NCI-H2171 treated with DMSO at 0.1 percent for 48 hours (cell line): Measurements from ENCODE around the gene CTNNA2.

Experiments used
- DNase-seq: peaks from one replicate; lab custom pipeline; 2025; lab: John Stamatoyannopoulos, UW

The CTNNA2 gene

DNA sequence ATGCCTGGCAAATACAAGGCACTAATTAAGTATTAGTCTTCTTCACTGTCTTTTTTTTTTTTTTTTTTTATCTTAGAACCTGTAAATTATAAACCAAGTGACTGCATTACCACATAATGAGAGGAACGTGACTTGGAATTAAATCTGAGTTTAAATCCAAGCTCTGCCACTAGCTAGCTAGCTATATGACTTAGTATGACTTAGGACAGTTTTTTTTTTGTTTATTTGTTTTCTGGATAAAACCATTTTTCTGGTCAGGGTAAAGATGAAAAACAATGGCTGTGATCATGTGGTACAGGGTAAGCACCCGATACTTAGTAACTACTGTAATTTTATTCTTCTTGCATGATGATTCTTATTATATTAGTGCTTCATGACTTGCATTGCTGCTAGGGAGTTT, 983.5 kb downstream of the CTNNA2 start:
- no peak for DNase-seq

GRCh38 chr2:80496775-80497174, 983.9 kb downstream of the CTNNA2 start:
- DNase-seq, result no peak

DNA sequence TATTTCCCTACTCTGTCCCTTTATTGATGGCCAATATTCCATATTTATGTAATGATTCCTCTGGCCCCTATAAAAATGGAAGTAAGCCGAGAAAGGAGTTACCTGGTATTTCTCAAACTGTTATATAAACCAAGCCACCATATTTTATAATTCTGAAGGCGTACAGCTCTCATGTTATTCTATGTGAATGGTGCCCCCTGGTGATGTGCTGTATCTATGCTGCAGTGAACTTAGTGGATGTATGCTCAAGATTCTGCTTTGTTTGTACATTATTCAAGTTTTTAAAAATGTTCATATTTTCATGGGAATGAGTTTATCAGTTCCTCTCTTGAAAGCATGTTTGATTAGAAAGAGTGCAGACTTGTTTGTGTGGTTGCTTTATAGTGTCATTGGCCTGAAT, 986.2 kb downstream of the CTNNA2 start:
- DNase-seq, result peak; percentile 72

DNA sequence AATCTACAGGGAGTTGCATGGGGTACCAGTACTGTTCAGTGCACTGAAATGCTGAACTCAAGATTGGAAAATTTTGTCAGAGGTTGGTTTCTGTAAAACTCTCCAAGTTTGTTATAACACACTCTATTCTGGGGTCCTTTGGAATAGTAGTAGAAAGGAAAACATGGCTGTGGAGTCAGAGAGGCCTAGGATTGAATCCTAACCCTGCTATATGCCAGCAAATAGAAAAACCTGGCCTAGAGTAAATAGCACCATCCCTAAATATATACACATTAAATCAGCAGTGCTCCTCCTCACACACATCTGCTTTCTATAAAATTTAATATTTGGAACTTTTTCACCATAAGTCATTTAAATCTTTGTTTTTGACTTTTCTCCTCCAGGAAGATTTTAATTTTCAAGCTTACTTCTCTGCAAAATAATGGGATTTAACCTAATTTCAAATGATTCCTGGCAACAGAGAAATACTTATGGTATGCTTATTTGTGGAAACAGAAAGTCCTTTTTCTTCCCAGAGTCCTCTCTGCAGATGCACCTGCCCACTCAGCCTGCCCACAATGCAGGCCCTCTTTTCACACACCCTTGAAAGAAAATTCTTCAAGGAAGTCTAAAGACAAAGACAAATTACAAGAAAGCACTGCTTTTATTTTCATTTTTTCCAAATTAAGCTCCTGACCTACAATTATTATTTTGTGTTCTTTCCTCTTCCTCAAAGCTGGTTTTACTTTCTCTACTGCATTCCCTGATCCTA, 989.2 kb downstream of the CTNNA2 start:
- DNase-seq, result no peak

GRCh38 chr2:80506563-80506962, 993.7 kb downstream of the CTNNA2 start:
- DNase-seq, result no peak

GRCh38 chr2:80510716-80511115, 997.9 kb downstream of the CTNNA2 start:
- DNase-seq, result no peak

- no peak for DNase-seq
Observed at GRCh38 chr2:80515964-80516363, 1003.1 kb downstream of the CTNNA2 start.

- DNase-seq, result no peak
Observed at GRCh38 chr2:80517316-80517715, 1004.5 kb downstream of the CTNNA2 start.

DNA sequence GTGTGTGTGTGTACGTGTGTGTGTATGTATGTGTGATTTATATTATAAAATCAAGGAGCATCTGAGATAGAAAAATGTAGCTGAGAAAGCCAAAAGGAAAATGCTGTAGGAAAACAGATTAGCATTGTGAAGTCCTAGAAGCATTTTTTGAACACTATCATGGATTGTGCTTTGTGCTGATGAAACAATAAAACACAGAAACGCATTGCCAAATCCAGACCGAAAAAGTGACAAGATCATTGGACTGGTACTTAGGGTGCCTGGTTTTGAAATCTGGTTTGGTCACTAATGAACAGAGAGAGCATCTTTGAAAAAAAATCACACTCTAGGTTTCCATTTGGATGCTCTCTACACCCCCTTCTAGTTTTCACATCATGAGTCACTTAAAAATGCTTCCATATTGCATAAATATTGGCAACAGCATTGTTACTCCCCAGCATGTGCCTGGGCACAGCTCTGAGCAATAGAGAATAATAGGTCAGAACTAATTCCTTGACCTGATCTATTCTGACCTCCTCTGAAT, 1006.3 kb downstream of the CTNNA2 start:
- DNase-seq, result no peak

DNA sequence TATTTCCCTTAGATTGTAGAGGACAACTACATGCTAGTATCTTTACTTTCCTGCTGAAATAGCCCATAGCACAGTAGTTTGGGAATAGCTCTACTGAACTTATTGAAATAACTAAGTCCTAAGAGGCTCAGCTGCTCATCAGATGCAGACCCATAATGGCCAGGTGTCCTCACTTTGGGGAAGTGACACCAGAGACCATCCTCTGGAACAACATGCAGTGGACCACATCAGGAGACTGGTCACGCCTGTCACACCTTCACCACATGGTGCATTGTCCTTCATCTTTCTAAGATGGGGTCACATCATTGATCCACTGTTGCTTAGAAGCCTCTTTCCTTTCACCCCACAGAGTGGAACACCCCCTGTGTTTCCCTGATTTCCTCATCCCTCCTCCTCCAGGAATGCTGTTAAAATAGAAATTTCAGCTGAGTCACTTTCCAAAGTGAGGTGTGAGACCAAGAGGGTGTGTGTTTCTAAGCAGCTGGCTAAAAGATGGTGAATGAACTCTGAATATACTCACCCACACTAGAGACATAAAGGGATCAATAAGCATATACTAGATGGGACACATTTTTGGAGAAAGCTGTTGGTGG, 1006.9 kb downstream of the CTNNA2 start:
- DNase-seq, result no peak

GRCh38 chr2:80525152-80525551, 1012.3 kb downstream of the CTNNA2 start:
- DNase-seq, result no peak

DNA sequence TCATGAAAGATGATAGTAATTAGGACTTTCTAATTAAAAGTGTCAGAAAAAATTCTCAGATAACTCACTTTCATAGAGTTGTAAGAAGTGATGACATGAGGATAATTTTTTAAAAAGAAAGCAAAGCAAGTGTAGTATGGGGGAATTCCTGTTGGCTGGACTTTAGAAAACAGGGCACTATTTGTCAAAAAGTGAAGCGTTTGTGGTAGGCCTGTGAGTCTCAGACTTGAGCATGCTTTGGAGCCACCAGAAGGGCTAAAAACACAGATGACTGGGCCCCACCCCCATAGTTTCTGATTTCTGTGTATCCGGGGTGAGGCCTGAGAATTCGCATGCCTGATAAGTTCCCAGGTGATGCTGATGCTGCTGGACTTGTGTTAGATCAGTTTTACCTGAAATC, 1014.3 kb downstream of the CTNNA2 start:
- DNase-seq, result no peak

DNA sequence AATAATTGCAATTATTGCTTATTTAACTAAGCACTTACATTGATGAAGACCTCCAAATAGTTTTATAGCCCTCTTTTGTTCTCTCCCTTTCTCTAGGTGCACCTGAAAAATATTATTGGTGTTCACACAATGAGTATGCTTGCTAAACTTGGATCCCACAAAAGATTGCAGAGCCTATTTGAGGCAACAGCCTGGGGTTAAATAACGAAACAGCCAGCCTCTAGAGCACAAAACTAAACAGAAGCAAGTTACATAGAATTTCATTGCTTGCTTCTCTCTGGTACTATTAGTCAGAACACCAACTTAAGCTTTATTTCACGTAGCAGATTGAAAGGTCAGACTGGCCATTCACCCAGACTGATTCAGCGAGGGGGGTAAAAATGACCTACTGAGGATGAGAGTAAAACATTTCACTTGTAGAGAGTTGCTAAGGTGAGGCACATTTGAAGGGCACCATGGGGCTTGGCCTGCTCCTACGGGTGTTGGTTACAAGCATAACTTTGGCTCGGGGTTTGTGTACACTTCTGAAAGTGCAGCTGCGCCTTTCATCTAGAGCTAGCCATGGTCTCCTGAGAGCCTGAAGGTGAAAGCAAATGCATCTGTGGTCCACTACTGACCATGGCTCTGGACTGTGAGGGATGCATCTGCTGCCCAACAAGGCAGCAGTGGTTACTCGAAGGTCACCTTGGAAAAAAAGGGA, 1016.8 kb downstream of the CTNNA2 start:
- no peak for DNase-seq

GRCh38 chr2:80530442-80531064, 1017.7 kb downstream of the CTNNA2 start:
- no peak for DNase-seq

- no peak for DNase-seq
Observed at GRCh38 chr2:80531319-80531718, 1018.5 kb downstream of the CTNNA2 start.

DNA sequence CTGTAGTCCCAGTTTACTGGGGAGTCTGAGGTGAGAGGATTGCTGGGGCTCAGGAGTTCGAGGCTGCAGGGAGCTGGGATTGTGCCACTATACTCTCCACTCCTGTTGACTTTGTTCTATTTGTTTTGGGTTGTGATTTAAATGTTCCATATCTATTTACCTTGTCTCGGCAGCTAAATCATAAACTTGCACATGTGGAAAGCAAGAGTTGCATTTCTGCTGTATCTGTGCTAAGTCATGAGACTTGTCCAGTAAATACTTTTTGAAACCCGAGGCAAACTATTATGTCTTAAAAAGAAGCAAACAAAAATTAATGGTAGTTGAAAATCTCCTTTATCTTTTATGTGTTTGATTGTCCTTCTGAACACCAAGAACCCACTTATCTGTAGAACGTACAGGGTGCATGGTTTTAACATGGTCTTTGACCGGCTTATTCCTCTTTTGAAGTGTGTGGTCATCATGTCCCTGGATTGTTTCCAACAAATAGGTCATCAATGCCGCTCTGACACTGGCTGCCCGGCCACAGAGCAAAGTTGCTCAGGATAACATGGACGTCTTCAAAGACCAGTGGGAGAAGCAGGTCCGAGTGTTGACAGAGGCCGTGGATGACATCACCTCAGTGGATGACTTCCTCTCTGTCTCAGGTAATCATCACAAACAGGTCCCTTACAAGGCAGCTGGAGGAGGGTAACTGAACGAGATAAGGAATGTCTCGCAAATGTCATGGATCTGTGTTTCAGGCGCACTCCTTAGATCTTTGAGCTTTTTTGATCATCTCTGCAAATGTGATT, 1032.8 kb downstream of the CTNNA2 start:
- DNase-seq, result no peak

GRCh38 chr2:80546766-80547165, 1033.9 kb downstream of the CTNNA2 start:
- no peak for DNase-seq

DNA sequence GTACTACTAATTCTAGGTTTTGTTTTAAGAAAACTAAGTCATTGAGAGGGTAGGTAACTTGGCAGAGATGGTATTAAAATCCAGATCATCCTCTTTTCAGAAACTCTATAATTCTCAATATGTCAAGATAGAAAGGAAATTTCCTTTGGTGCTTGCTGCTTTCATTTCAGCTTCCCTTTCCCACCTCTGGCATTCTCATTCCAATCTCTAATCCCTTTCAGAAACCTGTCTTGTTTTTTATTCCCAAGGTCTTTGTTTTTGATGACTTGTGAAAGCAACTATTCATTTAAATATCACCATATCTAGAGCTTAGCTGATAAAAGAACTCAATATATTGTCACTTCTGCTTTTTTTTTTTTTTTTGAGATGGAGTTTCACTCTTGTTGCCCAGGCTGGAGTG, 1034.5 kb downstream of the CTNNA2 start:
- DNase-seq, result no peak

GRCh38 chr2:80548469-80548868, 1035.6 kb downstream of the CTNNA2 start:
- DNase-seq, result peak; percentile 76

DNA sequence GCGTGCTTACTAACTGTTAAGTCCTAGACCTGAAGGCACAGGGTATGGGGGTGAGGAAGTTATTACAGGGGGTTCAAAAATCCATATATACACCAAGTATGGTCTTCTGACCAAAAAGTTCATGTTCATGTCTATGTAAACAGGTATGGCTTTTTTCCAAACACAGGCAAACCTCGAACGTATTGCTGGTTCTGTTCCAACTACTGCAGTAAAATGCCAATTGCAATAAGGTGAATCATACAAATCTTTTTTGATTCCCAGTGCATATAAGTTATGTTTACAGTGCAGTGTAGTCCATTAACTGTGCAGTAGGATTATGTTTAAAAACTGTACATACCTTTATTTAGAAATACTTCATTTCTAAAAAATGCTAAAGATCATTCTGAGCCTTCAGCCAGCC, 1037.0 kb downstream of the CTNNA2 start:
- no peak for DNase-seq

DNA sequence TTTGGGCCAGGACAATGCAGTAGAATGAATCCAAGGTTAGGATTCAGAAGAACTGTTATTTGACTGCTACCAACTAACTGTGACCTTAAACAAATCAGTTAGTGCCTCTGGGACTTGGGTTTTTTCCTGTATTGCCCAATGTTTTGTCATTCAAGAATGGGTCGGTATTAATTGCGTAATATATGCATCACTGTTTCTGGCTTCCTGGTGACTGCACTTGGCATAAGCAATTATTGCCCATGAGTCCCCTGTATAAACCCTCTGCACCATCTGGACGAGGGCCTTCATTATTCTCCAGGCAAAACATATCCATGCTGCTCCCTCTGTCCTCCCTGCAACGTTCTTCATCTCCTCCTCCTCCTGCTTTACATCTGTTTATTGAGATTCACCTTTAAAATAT, 1047.5 kb downstream of the CTNNA2 start:
- peak; percentile 48 for DNase-seq

DNA sequence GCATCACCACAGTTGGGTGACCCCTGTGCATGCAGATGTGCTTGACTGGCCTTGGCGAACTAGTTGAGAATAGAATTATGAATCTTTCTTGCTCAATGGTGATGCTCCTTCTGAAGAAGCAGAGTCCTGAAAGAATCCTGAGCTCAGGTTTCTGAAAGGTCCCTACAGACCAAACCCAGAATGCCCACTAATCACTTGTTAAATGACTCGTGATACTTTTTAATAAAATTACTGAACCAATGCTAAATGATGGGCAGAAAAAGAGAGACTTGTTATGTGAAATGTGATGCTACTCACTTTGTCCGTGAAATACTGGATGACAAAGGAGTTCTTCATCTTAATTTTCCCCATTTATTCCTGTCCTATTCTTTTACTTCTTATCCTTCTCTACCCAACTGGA, 1055.2 kb downstream of the CTNNA2 start:
- no peak for DNase-seq
